OCI-LY7 (cell line): Measurements from ENCODE around the gene EPN1. TPM values are rescaled to one million over a fixed set of nuclear protein-coding genes. Genes with fewer than 3 reads are reported as not detected.
"Not testable (repeated sequence)": the region's sequence is repeated elsewhere in the genome, so short reads cannot be mapped to it uniquely, and the experiment has no call there.

Experiments
- BruUV-seq: library from RNA; stranded (reverse); fragments of 400-500 nt; replicated peaks from 2 replicates; lab custom pipeline; 2021; lab: Mats Ljungman, UMichigan
- CTCF ChIA-PET: fragments of 300-600 bp; sonication (Branson Sonifier 250); formaldehyde crosslinking; loops from one replicate; lab custom pipeline; 2022; ENCODE audit warnings: antibody characterized with exemption; ENCODE audit not compliant: unreplicated experiment; lab: Charles Lee
- POLR2A ChIA-PET: fragments of 300-600 bp; sonication (Branson Sonifier 250); formaldehyde crosslinking; loops from one replicate; lab custom pipeline; 2022; ENCODE audit warnings: antibody characterized with exemption; lab: Charles Lee
- DNase-seq: peaks from one replicate; pipeline ENCODE4 v3.0.0-alpha.2; 2015; ENCODE audit warnings: low spot score
- H2AFZ ChIP-seq: fragments of 200-600 bp; sonication (generic), shearing (Covaris generic); 2 replicates; pipeline ENCODE4 v1.6.1; 2014; ENCODE audit warnings: mild to moderate bottlenecking, antibody characterized with exemption, low read length, moderate library complexity
- H3K27ac ChIP-seq: fragments of 200-600 bp; sonication (generic); 2 replicates; pipeline ENCODE4 v1.5.1; 2014; ENCODE audit warnings: mixed run types, low read depth, mild to moderate bottlenecking, moderate library complexity, low read length, inconsistent platforms; ENCODE audit not compliant: poor library complexity, severe bottlenecking
- H3K36me3 ChIP-seq: fragments of 200-600 bp; sonication (generic); 2 replicates; pipeline ENCODE4 v1.6.1; 2014; ENCODE audit warnings: mild to moderate bottlenecking, antibody characterized with exemption, low read length, moderate library complexity, mixed read lengths; ENCODE audit not compliant: insufficient read depth
- H3K4me1 ChIP-seq: fragments of 200-600 bp; sonication (generic); 2 replicates; pipeline ENCODE4 v1.5.1; 2014; ENCODE audit warnings: mild to moderate bottlenecking, low read length; ENCODE audit not compliant: insufficient read depth, poor library complexity, severe bottlenecking
- H3K4me2 ChIP-seq: fragments of 200-600 bp; sonication (generic); 2 replicates; pipeline ENCODE4 v1.6.1; 2014; ENCODE audit warnings: mild to moderate bottlenecking, low read length
- H3K4me3 ChIP-seq: fragments of 200-600 bp; sonication (generic); 2 replicates; pipeline ENCODE4 v1.5.1; 2014; ENCODE audit warnings: mild to moderate bottlenecking, low read depth, low read length; ENCODE audit not compliant: poor library complexity, severe bottlenecking
- H3K79me2 ChIP-seq: fragments of 200-600 bp; sonication (generic); 2 replicates; pipeline ENCODE4 v1.6.1; 2016; ENCODE audit warnings: low read depth, mild to moderate bottlenecking, low read length, moderate library complexity, mixed read lengths; ENCODE audit not compliant: insufficient read depth
- H3K9me2 ChIP-seq: fragments of 200-600 bp; sonication (generic); 2 replicates; pipeline ENCODE4 v1.6.1; 2016; ENCODE audit warnings: mild to moderate bottlenecking, low read length, mixed read lengths; ENCODE audit not compliant: insufficient read depth
- H3K9me3 ChIP-seq: fragments of 200-600 bp; sonication (generic); 2 replicates; pipeline ENCODE4 v1.6.1; 2014; ENCODE audit warnings: mild to moderate bottlenecking, mixed run types, low read length, mixed read lengths
- H4K20me1 ChIP-seq: fragments of 200-600 bp; sonication (generic); 2 replicates; pipeline ENCODE4 v1.6.1; 2014; ENCODE audit warnings: mild to moderate bottlenecking, antibody characterized with exemption, low read length, moderate library complexity, mixed read lengths; ENCODE audit not compliant: insufficient read depth
- EZH2phosphoT487 ChIP-seq: fragments of 200-600 bp; sonication (generic); IDR thresholded peaks from 2 replicates; pipeline ENCODE4 v1.6.1; 2018; ENCODE audit warnings: low read depth, borderline replicate concordance, mild to moderate bottlenecking, mixed run types, antibody characterized with exemption, low read length, moderate library complexity, mixed read lengths
- intact Hi-C: fragments of 100-400 bp; cut with micrococcal nuclease; formaldehyde crosslinking; loops from one replicate; pipeline ENCODE4 v1.10.0; 2022; ENCODE audit not compliant: unreplicated experiment
- total RNA-seq, 2 experiments: library from RNA; depleted of rRNA in 1 of 2; stranded (reverse); fragments of >200 nt in 1 of 2; shearing (Covaris generic) in 1 of 2; gene quantifications; 2 replicates each; pipeline ENCODE4 v1.2.3, GENCODE V29; 2014 to 2022
- TF ChIP-seq, protein P1 (sequence below): fragments of 200-600 bp; sonication (generic); conservative IDR thresholded peaks from 2 replicates; pipeline ENCODE4 v1.5.1; 2014; ENCODE audit warnings: mild to moderate bottlenecking, antibody characterized with exemption, low read length, moderate library complexity, mixed read lengths

EPN1 gene
- total RNA-seq, 2 experiments from 2014 or later, result 40.5 to 120 TPM

DNA sequence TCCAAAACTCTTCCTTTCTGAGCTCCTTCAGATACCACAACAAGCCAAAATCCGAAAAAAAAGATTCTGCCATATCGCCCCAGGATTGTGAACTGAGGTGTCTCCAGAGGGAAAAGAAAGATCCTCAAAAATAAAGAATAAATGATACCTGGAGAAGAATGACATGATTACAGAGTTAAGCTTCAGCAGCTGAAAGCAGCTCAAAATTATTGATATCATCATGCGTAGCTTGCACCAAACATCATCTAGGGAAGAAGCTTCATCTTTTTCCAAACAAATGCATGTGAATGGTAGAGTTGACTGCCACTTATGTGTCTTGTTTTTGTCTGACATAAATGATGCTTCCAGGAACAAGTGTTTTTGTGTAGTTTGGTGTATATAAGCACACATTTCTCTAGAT lies 63.3 kb downstream of the EPN1 start, which contains the start of gene NLRP9:
TSS of gene NLRP9 (minus strand) at position 101 of the 400 bp plus-strand sequence. CDS start at position 73, 28 bp downstream.
- no peaks in the 10 kb centered on the region for H3K9me3 ChIP-seq
- no peak within 1 kb of the TSS for H3K4me3 ChIP-seq
- TF ChIP-seq, protein P1, sequence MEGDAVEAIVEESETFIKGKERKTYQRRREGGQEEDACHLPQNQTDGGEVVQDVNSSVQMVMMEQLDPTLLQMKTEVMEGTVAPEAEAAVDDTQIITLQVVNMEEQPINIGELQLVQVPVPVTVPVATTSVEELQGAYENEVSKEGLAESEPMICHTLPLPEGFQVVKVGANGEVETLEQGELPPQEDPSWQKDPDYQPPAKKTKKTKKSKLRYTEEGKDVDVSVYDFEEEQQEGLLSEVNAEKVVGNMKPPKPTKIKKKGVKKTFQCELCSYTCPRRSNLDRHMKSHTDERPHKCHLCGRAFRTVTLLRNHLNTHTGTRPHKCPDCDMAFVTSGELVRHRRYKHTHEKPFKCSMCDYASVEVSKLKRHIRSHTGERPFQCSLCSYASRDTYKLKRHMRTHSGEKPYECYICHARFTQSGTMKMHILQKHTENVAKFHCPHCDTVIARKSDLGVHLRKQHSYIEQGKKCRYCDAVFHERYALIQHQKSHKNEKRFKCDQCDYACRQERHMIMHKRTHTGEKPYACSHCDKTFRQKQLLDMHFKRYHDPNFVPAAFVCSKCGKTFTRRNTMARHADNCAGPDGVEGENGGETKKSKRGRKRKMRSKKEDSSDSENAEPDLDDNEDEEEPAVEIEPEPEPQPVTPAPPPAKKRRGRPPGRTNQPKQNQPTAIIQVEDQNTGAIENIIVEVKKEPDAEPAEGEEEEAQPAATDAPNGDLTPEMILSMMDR, result no peak
- TF ChIP-seq EZH2phosphoT487, result no peak
- no peaks in the 10 kb centered on the region for H3K36me3 ChIP-seq
- ChIA-PET POLR2A (no interaction called here), CTCF (no interaction called here)
- intact Hi-C loops, result no loop called here
- H2AFZ ChIP-seq, result no peak within 1 kb of the TSS
- DNase-seq, result no peak
- H3K9me2 ChIP-seq, result no peaks in the 10 kb centered on the region
- no TSS peak for BruUV-seq
- H3K4me1 ChIP-seq, result peaks cover 12% of the 10 kb centered on the region
- H3K79me2 ChIP-seq, result no peaks in the 10 kb centered on the region
- no peaks in the 10 kb centered on the region for H4K20me1 ChIP-seq
- no peak within 1 kb of the TSS for H3K27ac ChIP-seq
- H3K4me2 ChIP-seq, result no peak within 1 kb of the TSS

DNA sequence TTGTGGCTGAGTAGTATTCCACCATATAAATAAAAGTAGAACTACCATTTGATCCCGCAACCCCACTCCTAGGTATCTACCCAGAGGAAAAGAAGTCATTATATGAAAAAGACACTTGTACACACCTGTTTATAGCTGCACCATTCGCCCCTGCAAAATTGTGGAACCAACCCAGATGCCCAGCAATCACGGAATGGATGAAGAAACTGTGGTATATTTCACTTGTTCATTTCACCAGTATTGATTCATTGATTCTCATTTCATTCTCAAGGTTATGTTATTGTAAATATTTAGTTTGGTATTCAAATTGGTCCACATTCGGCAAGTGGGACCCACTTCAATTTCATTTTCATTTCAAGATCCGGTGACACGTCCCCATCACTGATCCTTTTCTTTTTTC lies 75.7 kb downstream of the EPN1 start:
- intact Hi-C loops, result no loop called here
- H3K4me3 ChIP-seq, result no peak overlapping the region
- TF ChIP-seq, protein P1, result no peak
- no peak for TF ChIP-seq EZH2phosphoT487

DNA sequence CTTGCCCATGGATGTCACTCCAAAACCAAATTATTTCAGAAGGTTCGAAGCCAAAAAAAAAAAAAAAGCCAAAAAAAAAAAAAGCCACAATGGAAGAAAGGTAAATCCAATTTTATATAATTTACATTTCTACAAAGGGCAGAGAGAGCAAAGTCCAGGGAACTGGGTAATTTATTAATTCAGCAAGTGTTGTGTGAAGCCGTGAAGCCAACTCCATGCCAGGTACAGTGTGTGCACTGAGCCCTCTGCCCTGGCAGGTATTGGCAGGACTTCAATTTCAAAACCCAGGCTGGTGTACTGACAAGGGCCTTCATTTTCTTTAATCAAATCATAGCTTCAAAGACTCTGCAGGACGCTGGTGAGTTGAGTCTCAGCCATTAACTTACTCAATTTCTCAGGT lies 78.4 kb downstream of the EPN1 start:
- H3K4me3 ChIP-seq, result no peak overlapping the region
- no peak overlapping the region for H2AFZ ChIP-seq
- H3K4me1 ChIP-seq, result no peaks in the 10 kb centered on the region
- H3K79me2 ChIP-seq, result no peaks in the 10 kb centered on the region
- POLR2A ChIA-PET, result interaction anchor here (0.7 kb wide), 1 partner anchor 86 kb away, joined by 3 read pairs; no protein-coding TSS in a partner anchor
- intact Hi-C loops, result no loop called here
- H3K4me2 ChIP-seq, result no peak overlapping the region
- CTCF ChIA-PET, result no interaction called here
- BruUV-seq, result no TSS peak
- no peak overlapping the region for H3K27ac ChIP-seq
- H3K36me3 ChIP-seq, result no peaks in the 10 kb centered on the region
- H3K9me2 ChIP-seq, result no peaks in the 10 kb centered on the region
- DNase-seq, result no peak
- no peaks in the 10 kb centered on the region for H3K9me3 ChIP-seq
- H4K20me1 ChIP-seq, result no peaks in the 10 kb centered on the region
- TF ChIP-seq, protein P1, result no peak
- no peak for TF ChIP-seq EZH2phosphoT487

More for the DNA sequence above, 75.7 kb downstream of the EPN1 start:
- H3K27ac ChIP-seq, result no peak overlapping the region
- CTCF ChIA-PET, result no interaction called here
- DNase-seq, result no peak
- H3K36me3 ChIP-seq, result no peaks in the 10 kb centered on the region
- no peak overlapping the region for H3K4me2 ChIP-seq
- no peaks in the 10 kb centered on the region for H3K4me1 ChIP-seq
- H3K79me2 ChIP-seq, result no peaks in the 10 kb centered on the region
- H3K9me3 ChIP-seq, result no peaks in the 10 kb centered on the region
- no peak overlapping the region for H2AFZ ChIP-seq
- POLR2A ChIA-PET, result no interaction called here
- no peaks in the 10 kb centered on the region for H3K9me2 ChIP-seq
- no peaks in the 10 kb centered on the region for H4K20me1 ChIP-seq
- no TSS peak for BruUV-seq

DNA sequence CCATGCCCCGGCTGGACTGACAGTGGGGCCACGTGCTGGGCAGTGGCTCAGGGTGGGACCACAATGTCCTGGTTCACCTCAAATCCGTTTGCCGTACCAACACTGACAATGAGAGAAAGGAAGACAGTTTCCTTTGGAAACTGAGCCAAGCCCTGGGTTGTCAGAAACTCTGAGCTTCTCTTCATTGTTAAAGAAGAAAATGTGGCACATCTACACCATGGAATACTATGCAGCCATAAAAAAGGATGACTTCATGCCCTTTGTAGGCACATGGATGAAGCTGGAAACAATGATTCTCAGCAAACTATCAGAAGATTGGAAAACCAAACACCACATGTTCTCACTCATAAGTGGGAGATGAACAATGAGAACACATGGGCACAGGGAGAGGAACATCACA lies 81.8 kb downstream of the EPN1 start:
- H3K36me3 ChIP-seq, CTCF ChIA-PET, POLR2A ChIA-PET, H4K20me1 ChIP-seq, H3K27ac ChIP-seq, H3K4me1 ChIP-seq, H3K9me2 ChIP-seq, BruUV-seq, H3K9me3 ChIP-seq, DNase-seq, H3K4me3 ChIP-seq, H3K4me2 ChIP-seq, intact Hi-C loops, H3K79me2 ChIP-seq, H2AFZ ChIP-seq: not testable (repeated sequence)
